ENCODE measurements around the gene SNAP25.

The SNAP25 gene

GRCh38 chr20:10217721-10218410 lies 764 bp upstream of the SNAP25 start:
- peak; percentile 75 for DNase-seq

- DNase-seq, result peak; percentile 57
These were observed 792 bp downstream of the SNAP25 start for GRCh38 chr20:10219452-10219791.

GRCh38 chr20:10219993-10220750 lies 1.5 kb downstream of the SNAP25 start:
- DNase-seq, result no peak

GRCh38 chr20:10221021-10221420 lies 2.4 kb downstream of the SNAP25 start:
- no peak for DNase-seq

- DNase-seq, result no peak
These were observed 6.9 kb downstream of the SNAP25 start for GRCh38 chr20:10225439-10226060.

GRCh38 chr20:10228330-10228729 lies 9.7 kb downstream of the SNAP25 start:
- DNase-seq, result no peak

- no peak for DNase-seq
These were observed 12.7 kb downstream of the SNAP25 start for GRCh38 chr20:10231290-10231689.

- no peak for DNase-seq
These were observed 18.2 kb downstream of the SNAP25 start for GRCh38 chr20:10236540-10237533.

GRCh38 chr20:10239954-10240353 lies 21.3 kb downstream of the SNAP25 start:
- DNase-seq, result no peak

- DNase-seq, result no peak
These were observed 22.0 kb downstream of the SNAP25 start for GRCh38 chr20:10240655-10241054.

GRCh38 chr20:10242166-10242565 lies 23.5 kb downstream of the SNAP25 start:
- DNase-seq, result no peak

GRCh38 chr20:10247440-10247839 lies 28.8 kb downstream of the SNAP25 start:
- DNase-seq, result peak; percentile 6

GRCh38 chr20:10249048-10249770 lies 30.6 kb downstream of the SNAP25 start:
- DNase-seq, result peak; percentile 27

- no peak for DNase-seq
These were observed 31.2 kb downstream of the SNAP25 start for GRCh38 chr20:10249822-10250221.

GRCh38 chr20:10250902-10251301 lies 32.3 kb downstream of the SNAP25 start:
- no peak for DNase-seq

GRCh38 chr20:10253780-10254179 lies 35.1 kb downstream of the SNAP25 start:
- no peak for DNase-seq

GRCh38 chr20:10255846-10256245 lies 37.2 kb downstream of the SNAP25 start:
- no peak for DNase-seq

- DNase-seq, result no peak
These were observed 40.5 kb downstream of the SNAP25 start for GRCh38 chr20:10259166-10259565.

- no peak for DNase-seq
These were observed 41.7 kb downstream of the SNAP25 start for GRCh38 chr20:10260316-10260715.

- no peak for DNase-seq
These were observed 43.1 kb downstream of the SNAP25 start for GRCh38 chr20:10261702-10262101.

GRCh38 chr20:10263385-10264165 lies 44.9 kb downstream of the SNAP25 start:
- DNase-seq, result no peak
